ENCODE data around the gene MRPL40. TPM values are rescaled to one million over a fixed set of nuclear protein-coding genes. Genes with fewer than 3 reads are reported as not detected.

MRPL40 gene
- 23.1 TPM for total RNA-seq

GRCh38 chr22:19432133-19432851 is at the start of gene MRPL40:
TSS of gene MRPL40 (plus strand) at chr22:19432545. CDS start at chr22:19432555, 10 bp downstream.

GRCh38 chr22:19431649-19432132 is 654 bp upstream of the MRPL40 start, which contains the start of gene HIRA:
TSS of gene HIRA (minus strand) at chr22:19431733. CDS start at chr22:19431476, 257 bp downstream.

DNA sequence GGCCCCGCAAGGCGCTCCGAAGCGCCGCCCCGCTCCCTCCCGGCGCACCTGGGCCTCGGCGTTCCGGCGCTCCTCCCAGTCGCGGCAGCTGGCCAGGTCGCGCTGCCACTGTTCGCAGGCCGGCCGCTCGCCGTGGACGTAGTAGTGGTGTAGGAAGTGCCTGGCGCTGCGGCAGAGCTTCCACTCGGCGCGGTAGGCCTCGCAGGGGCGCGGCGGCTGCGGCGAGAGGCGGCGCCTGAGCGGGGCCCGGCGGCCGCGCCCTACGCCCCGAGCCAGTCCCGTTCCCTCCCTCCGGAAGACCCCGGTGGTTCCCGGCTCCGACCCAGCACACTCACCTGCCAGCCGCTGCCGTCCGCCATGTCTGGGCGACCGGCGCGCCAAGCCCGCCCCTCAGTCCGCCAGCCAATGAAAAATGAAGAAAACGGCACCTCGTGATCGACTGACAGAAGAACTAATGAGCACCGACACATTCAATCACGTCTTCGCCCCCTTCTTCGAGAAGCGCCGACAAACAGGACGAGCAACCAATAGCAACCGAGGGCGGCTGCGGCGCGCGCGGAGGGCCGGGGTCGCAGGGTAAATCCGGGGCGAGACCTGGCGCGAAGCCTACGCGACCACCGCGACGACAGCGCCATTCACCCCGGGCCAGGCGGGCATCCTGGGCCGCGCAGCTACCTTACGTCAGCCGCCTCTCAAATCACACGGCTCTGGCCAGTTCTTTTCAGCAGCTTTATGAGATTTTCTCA is 15.2 kb downstream of the MRPL40 start, which contains the start of gene C22orf39:
Gene C22orf39 (minus strand): TSS at position 382 of the 746 bp plus-strand sequence. CDS start 23 bp downstream, at position 359.

GRCh38 chr22:19478901-19479354 is 46.6 kb downstream of the MRPL40 start, which contains the start of gene UFD1:
TSS of gene UFD1 (minus strand) at chr22:19479193. CDS start at chr22:19479085, 108 bp downstream.

DNA sequence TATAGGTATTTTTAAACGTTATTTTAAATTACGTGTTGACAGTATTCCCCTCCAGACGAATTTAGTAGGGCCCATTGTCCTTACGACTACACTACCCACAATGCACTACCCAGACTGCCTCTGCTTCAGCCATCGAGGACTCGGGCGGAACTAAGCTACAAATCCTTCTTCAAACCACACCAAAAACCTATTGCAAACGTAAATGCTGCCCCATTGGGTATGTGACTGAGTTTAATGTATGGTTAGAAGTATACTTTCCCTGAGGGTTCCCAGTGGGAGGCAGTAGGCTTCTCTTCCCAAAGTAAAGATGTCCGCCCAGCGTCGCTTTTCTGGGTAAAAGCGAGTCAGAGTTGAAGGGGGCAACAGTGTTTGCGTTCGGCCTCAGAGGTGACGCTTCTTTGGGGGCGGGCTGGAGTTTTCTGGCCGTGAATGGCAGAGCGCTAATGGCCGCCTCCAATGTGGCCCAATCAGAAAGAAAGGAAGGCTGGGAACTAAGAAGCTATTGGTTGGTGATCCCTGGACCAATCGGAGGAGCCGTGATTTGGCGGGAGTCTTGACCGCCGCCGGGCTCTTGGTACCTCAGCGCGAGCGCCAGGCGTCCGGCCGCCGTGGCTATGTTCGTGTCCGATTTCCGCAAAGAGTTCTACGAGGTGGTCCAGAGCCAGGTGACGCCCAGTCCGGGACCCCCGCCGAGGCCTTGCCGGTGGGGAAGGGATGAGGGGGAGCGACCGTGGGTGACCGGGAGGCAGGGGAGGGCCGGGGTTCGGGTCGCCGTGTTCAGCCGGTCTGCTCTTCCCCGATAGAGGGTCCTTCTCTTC is 47.2 kb downstream of the MRPL40 start, which contains the start of gene CDC45:
Gene CDC45 (plus strand): TSS at position 566 of the 818 bp plus-strand sequence. CDS start 49 bp downstream, at position 615.

Other genes with a start within 250 kb of the MRPL40 start
- gene CLTCL1, start 140.8 kb upstream of the MRPL40 start, total RNA-seq: 21.1 TPM
- gene HIRA, start 812 bp upstream of the MRPL40 start, total RNA-seq: 21.3 TPM
- gene C22orf39, start 15.2 kb downstream of the MRPL40 start, total RNA-seq: 58.8 TPM
- gene UFD1, start 46.6 kb downstream of the MRPL40 start, total RNA-seq: 27.4 TPM
- 5.6 TPM for gene CDC45, start 47.4 kb downstream of the MRPL40 start, total RNA-seq
- 74.5 TPM for gene CLDN5, start 91.9 kb downstream of the MRPL40 start, total RNA-seq